ENCODE results near the gene DAZAP1.
"Not testable (repeated sequence)": the region's sequence is repeated elsewhere in the genome, so short reads cannot be mapped to it uniquely, and the experiment has no call there.

GRCh38 chr19:1477056-1477455, 69.7 kb downstream of the DAZAP1 start:
- not testable (repeated sequence) for TF ChIP-seq CTCF (optimal IDR thresholded peaks at IDR 0.05 in 1 of 3, IDR thresholded peaks at IDR 0.05 in 1 of 3, conservative IDR thresholded peaks at IDR 0.05 in 1 of 3; ENCODE audit: extremely low read depth in 1 of 3, insufficient read depth in 2 of 3, low read length in 3 of 3); EZH2 (IDR thresholded peaks at IDR 0.05; ENCODE audit: low read length)

All from keratinocyte (primary cell).